ENCODE results near the gene ZNF880. TPM values are rescaled to one million over a fixed set of nuclear protein-coding genes. Genes with fewer than 3 reads are reported as not detected.

The ZNF880 gene
- total RNA-seq, 1 experiment from 2014 or later: 1.7 TPM

DNA sequence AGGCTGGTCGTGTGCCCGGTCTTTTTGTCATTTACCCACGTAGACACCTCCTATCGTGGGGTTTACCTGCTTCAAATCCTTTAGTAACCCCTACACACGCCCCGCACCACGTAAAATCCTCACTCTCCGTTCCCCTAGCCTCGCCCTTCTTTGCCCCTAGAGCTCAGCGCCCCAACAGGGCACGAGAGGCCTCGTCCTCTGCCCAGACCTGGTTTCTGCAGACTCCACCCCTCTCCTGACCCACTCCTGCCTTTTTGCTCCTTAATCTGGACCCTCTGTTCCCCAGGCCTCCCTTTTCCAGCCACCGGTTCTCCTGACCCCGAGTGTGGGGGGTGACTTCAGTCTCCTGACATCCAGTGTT lies 28.3 kb downstream of the ZNF880 start:
- peak overlapping the region; percentile 98 for H2AFZ ChIP-seq (ENCODE audit: low read length)
- ChIA-PET POLR2A (ENCODE audit: unreplicated experiment) (no interaction called here), CTCF (no interaction called here)
- no peaks in the 10 kb centered on the region for H3K27me3 ChIP-seq (ENCODE audit: low read length)
- no peaks in the 10 kb centered on the region for H3K9me2 ChIP-seq (replicated peaks; ENCODE audit: low read length)
- TF ChIP-seq EZH2 (IDR thresholded peaks at IDR 0.05; ENCODE audit: low read length, unreplicated experiment) (no peak), EZH2phosphoT487 (IDR thresholded peaks at IDR 0.05; ENCODE audit: borderline replicate concordance, low read length) (no peak)
- TF ChIP-seq, protein P1, sequence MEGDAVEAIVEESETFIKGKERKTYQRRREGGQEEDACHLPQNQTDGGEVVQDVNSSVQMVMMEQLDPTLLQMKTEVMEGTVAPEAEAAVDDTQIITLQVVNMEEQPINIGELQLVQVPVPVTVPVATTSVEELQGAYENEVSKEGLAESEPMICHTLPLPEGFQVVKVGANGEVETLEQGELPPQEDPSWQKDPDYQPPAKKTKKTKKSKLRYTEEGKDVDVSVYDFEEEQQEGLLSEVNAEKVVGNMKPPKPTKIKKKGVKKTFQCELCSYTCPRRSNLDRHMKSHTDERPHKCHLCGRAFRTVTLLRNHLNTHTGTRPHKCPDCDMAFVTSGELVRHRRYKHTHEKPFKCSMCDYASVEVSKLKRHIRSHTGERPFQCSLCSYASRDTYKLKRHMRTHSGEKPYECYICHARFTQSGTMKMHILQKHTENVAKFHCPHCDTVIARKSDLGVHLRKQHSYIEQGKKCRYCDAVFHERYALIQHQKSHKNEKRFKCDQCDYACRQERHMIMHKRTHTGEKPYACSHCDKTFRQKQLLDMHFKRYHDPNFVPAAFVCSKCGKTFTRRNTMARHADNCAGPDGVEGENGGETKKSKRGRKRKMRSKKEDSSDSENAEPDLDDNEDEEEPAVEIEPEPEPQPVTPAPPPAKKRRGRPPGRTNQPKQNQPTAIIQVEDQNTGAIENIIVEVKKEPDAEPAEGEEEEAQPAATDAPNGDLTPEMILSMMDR (conservative IDR thresholded peaks at IDR 0.05; ENCODE audit: low read depth, low read length): no peak
- H3K9ac ChIP-seq (ENCODE audit: low read length): peak overlapping the region; percentile 71
- peak overlapping the region; percentile 81 for H3K4me2 ChIP-seq (ENCODE audit: low read length)
- peaks cover 22% of the 10 kb centered on the region; the same call in 1 of the 2 replicates for H3K36me3 ChIP-seq (ENCODE audit: low read depth, low read length)
- intact Hi-C loops (cut with micrococcal nuclease): no loop called here
- TSS peak; percentile 91 for BruUV-seq (replicated peaks)
- no peaks in the 10 kb centered on the region for H3K79me2 ChIP-seq (ENCODE audit: low read length)
- DNase-seq (no peak), ATAC-seq (peak; percentile 48)
- peak overlapping the region; percentile 75 for H3K4me3 ChIP-seq (ENCODE audit: low read length)
- H3K27ac ChIP-seq (ENCODE audit: low read length): 0 out of 2 replicates have a peak overlapping the region, but pooled peaks have one; percentile 6
- peaks cover 45% of the 10 kb centered on the region for H3K9me3 ChIP-seq (ENCODE audit: low read length)
- no peaks in the 10 kb centered on the region for H3K4me1 ChIP-seq (ENCODE audit: insufficient read depth, low read length)
- H3F3A ChIP-seq (ENCODE audit: low read length, unreplicated experiment): no peaks in the 10 kb centered on the region
- H4K20me1 ChIP-seq (ENCODE audit: low read length): no peaks in the 10 kb centered on the region

DNA sequence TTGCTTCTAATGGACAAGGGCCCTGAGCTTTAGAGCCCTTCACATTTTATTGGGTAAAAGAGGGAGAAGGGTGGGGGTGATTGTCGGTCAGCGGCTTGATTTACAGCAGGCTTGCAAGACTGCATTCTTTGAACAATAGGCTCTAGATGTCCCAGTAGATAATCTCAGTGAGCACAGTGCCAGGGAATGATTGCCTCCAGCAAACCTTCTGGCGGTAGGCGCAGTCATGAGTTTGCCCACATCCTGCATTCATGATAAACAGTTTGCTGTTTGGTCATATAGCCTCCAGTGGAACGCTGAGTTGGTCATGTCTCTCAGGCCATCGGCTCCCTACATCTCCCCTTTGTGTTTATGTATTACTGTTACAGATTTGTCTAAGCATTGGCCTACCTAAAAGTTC lies 40.6 kb downstream of the ZNF880 start:
- Histone ChIP-seq H4K20me1 (ENCODE audit: low read length) (no peaks in the 10 kb centered on the region), H3K36me3 (ENCODE audit: low read depth, low read length) (peaks cover 39% of the 10 kb centered on the region), H2AFZ (ENCODE audit: low read length) (no peak overlapping the region), H3K27me3 (ENCODE audit: low read length) (no peaks in the 10 kb centered on the region), H3K9ac (ENCODE audit: low read length) (no peak overlapping the region), H3K9me3 (ENCODE audit: low read length) (peaks cover 76% of the 10 kb centered on the region), H3K9me2 (replicated peaks; ENCODE audit: low read length) (no peaks in the 10 kb centered on the region), H3F3A (ENCODE audit: low read length, unreplicated experiment) (no peaks in the 10 kb centered on the region), H3K4me3 (ENCODE audit: low read length) (no peak overlapping the region), H3K27ac (ENCODE audit: low read length) (no peak overlapping the region), H3K4me1 (ENCODE audit: insufficient read depth, low read length) (no peaks in the 10 kb centered on the region), H3K4me2 (ENCODE audit: low read length) (no peak overlapping the region), H3K79me2 (ENCODE audit: low read length) (no peaks in the 10 kb centered on the region)
- no TSS peak for BruUV-seq (replicated peaks)
- TF ChIP-seq, protein P1 (conservative IDR thresholded peaks at IDR 0.05; ENCODE audit: low read depth, low read length): no peak
- no peak for TF ChIP-seq EZH2 (IDR thresholded peaks at IDR 0.05; ENCODE audit: low read length, unreplicated experiment)
- no peak for TF ChIP-seq EZH2phosphoT487 (IDR thresholded peaks at IDR 0.05; ENCODE audit: borderline replicate concordance, low read length)
- intact Hi-C loops (cut with micrococcal nuclease): no loop called here
- ATAC-seq: no peak
- no peak for DNase-seq
- ChIA-PET POLR2A (ENCODE audit: unreplicated experiment) (no interaction called here), CTCF (no interaction called here)

DNA sequence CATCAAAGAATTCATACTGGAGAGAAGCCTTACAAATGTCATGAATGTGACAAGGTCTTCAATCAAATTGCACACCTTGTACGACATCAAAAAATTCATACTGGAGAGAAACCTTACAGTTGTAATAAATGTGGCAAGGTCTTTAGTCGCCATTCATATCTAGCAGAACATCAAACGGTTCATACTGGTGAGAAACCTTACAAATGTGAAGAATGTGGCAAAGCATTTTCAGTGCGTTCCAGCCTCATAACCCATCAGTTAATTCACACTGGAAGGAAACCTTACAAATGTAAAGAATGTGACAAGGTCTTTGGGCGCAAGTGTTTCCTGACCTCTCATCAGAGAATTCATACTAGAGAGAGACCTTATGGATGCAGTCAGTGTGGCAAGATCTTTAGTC lies 46.0 kb downstream of the ZNF880 start:
- H3K36me3 ChIP-seq (ENCODE audit: low read depth, low read length): peaks cover 4% of the 10 kb centered on the region; the same call in 1 of the 2 replicates
- no peak overlapping the region for H3K4me3 ChIP-seq (ENCODE audit: low read length)
- no peaks in the 10 kb centered on the region for H4K20me1 ChIP-seq (ENCODE audit: low read length)
- no peaks in the 10 kb centered on the region for H3K79me2 ChIP-seq (ENCODE audit: low read length)
- CTCF ChIA-PET: no interaction called here
- H3F3A ChIP-seq (ENCODE audit: low read length, unreplicated experiment): no peaks in the 10 kb centered on the region
- POLR2A ChIA-PET (ENCODE audit: unreplicated experiment): no interaction called here
- H2AFZ ChIP-seq (ENCODE audit: low read length): no peak overlapping the region
- ATAC-seq (no peak), DNase-seq (no peak)
- no peaks in the 10 kb centered on the region for H3K4me1 ChIP-seq (ENCODE audit: insufficient read depth, low read length)
- no peaks in the 10 kb centered on the region for H3K9me2 ChIP-seq (replicated peaks; ENCODE audit: low read length)
- TF ChIP-seq, protein P1 (conservative IDR thresholded peaks at IDR 0.05; ENCODE audit: low read depth, low read length): no peak
- TF ChIP-seq EZH2phosphoT487 (IDR thresholded peaks at IDR 0.05; ENCODE audit: borderline replicate concordance, low read length) (no peak), EZH2 (IDR thresholded peaks at IDR 0.05; ENCODE audit: low read length, unreplicated experiment) (no peak)
- intact Hi-C loops (cut with micrococcal nuclease): no loop called here
- peaks cover 69% of the 10 kb centered on the region for H3K9me3 ChIP-seq (ENCODE audit: low read length)
- H3K27me3 ChIP-seq (ENCODE audit: low read length): no peaks in the 10 kb centered on the region
- no TSS peak for BruUV-seq (replicated peaks)
- no peak overlapping the region for H3K27ac ChIP-seq (ENCODE audit: low read length)
- no peak overlapping the region for H3K4me2 ChIP-seq (ENCODE audit: low read length)
- H3K9ac ChIP-seq (ENCODE audit: low read length): no peak overlapping the region

Data from PC-3 (cell line).